Measurements from ENCODE around the gene WDR7.

The WDR7 gene

GRCh38 chr18:56899660-56900059, 248.5 kb downstream of the WDR7 start:
- DNase-seq, result no peak

DNA sequence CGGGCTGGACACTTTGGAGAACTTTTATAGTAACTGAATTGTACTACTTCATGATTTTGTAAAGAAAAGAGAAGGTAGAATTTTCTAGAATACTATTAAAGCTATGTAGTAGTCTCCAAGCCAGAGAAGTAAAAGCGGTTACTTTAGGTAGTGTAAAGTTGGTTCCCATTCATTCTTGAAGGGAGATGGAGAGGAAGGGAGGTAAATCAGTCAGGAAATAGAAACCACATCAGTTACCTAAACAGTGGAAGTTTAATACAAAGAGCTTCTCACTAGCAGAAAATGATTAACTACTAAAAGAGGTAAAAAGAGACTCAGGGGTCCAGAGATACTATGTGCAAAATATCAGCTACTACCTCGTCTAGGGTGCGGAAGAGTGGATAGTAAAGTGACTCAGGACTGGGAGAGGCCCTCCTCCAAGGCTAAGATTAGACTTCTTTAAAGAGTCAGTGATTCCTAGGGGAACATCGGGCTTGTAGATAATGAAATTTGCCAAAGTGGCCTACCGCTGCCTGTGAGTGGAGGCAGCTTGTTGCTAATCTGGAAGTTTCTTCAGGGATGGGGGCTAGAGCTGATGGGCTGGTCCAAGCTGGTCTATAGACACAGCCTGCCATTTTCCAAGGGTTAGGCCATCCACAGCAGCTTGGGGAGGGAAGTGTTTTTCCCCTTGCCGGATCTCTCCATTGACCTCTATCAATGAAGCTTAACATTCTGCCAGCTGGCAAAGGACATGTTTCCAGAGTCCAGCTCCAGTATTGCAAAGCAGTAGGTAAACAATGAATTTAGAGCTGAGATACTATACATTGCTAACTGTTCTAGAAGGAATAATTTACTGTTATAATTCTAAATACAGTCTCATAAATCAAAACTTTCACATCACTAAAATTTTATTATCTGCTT, 249.3 kb downstream of the WDR7 start:
- DNase-seq, result no peak

DNA sequence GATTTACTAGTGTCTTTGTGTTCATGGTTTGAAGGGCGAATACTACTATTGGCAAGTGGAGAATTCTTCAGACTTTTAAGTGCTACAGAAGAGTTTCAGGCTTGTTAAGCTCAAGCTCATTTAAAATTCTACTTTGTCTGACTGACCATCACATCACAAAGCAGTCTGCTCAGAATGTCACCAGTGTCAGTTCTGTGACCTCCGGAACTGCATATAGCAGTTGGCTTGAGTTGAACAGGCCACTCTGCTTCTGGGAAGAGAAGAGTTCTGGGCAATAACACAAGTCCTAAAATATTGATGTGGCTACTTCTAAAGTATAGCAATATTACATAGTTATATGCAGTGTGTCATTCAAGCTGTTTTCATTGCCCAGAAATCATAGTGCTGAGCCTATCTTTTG, 250.8 kb downstream of the WDR7 start:
- no peak for DNase-seq

- no peak for DNase-seq
Measured at GRCh38 chr18:56902653-56903052, 251.5 kb downstream of the WDR7 start.

DNA sequence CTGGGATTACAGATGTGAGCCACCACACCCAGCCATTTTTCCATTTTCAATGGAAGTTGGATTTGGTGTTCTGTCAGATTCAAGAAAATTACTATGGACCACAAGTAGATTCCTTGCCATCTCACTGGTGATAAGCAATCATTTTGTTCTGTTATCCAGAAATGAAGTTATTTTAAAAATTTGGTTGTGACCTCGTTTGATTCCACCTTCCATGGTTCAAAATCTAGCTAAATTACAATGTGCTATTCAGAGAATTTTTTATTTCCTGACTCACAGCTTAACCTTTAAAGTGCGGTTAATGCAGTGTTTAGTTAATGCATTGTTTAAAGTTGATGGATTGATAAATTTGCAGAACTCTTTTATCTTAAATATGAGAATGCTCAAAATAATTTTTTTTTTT, 252.5 kb downstream of the WDR7 start:
- no peak for DNase-seq

- DNase-seq, result no peak
Measured at GRCh38 chr18:56907771-56908170, 256.6 kb downstream of the WDR7 start.

- no peak for DNase-seq
Measured at GRCh38 chr18:56910237-56910636, 259.1 kb downstream of the WDR7 start.

DNA sequence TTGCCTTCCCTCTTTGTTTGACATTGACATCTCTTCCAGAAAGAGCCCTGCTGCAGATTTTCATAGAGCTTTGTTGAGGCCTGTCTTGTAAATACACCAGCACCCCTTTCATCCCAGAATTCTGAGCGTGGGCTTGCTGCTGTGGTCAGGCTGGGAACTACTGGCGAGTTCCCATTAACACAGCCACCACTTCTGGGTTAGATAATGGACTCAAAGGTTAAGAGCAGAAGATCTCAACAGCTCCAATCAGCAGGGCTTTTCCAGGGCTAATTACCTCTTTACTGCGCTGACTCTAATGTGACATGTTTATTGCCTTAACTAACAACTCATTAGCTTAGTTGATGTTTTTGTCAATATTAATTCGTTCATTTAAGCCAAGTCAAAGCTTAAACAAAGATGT, 259.8 kb downstream of the WDR7 start:
- no peak for DNase-seq

DNA sequence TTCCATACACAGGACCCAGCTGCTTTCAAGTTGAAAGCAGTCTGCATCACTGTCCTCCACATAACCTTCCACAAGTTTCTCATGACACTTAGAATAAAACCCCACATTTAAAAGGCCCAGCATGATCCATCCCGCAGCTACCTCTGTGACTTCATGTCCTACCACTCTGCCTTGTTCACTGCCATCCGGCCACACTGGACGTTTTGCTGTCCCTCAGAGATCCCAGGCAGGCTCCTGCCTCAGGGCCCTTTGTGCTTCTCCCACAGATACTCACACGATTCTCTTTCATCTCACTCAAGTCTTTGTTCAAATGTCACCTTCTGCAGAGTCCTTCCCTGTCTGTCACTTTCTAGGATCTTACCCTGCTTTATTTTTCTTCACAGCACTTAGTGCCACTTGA, 262.8 kb downstream of the WDR7 start:
- DNase-seq, result no peak

GRCh38 chr18:56919190-56919589, 268.0 kb downstream of the WDR7 start:
- DNase-seq, result no peak

- DNase-seq, result no peak
Measured at GRCh38 chr18:56921896-56922480, 270.8 kb downstream of the WDR7 start.

DNA sequence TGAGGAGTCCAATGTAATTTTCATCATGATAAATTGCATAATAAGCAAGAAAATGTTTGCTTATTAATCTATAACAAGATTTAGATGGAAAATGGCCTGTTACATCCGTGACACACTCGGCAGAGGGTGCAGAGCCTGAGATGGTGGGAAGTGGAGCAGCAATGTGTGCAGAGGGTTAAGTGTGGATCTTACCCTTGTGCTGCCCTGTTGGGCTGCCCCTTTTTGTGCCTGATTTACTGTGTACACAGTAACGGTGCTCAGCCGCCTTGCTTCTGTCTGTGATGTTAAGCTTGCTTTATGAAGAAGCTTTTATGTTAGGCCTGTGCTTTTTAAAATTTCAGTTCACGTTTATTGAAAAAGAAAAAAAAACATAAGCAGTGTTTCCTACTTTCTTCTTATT, 275.6 kb downstream of the WDR7 start:
- no peak for DNase-seq

GRCh38 chr18:56927786-56928185, 276.6 kb downstream of the WDR7 start:
- DNase-seq, result no peak

DNA sequence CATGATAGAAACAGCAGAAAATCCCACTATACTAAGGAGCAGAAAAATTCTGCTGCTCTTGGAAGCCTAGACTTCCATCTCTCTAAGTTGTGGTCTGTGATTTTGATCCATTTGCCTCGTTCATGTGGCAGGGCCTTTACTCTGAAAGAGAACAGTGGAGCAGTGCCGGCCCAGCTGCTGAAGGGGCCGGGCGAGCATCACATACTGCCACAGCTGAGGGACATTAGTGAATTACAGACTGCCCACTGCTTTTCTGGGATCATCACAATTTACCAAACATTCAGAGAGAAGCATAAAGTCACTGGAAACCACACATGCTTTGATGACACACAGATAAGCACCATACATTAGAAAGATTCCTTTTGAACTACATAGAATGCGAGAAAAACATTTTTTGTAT, 278.7 kb downstream of the WDR7 start:
- no peak for DNase-seq

DNA sequence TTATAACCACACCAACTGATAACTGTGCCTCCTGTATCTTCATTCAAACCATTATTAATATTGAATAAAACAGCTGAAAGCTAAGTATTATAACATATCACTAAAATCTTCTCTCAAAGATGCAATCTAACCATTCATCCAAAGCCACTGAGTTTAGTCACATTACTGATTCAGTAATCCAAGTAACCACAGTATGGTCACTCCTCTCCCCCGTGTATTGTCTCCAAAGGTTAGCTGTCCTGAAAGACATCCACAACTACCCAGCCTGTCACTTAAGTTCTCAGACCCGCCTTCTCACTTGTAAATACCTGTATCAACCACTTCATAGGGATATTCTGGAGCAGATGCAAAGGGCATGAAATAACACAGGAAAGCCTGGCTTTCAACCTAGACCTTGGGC, 282.3 kb downstream of the WDR7 start:
- no peak for DNase-seq

- DNase-seq, result no peak
Measured at GRCh38 chr18:56934131-56934530, 283.0 kb downstream of the WDR7 start.

GRCh38 chr18:56934906-56935305, 283.7 kb downstream of the WDR7 start:
- no peak for DNase-seq

- DNase-seq, result no peak
Measured at GRCh38 chr18:56935434-56936040, 284.4 kb downstream of the WDR7 start.

DNA sequence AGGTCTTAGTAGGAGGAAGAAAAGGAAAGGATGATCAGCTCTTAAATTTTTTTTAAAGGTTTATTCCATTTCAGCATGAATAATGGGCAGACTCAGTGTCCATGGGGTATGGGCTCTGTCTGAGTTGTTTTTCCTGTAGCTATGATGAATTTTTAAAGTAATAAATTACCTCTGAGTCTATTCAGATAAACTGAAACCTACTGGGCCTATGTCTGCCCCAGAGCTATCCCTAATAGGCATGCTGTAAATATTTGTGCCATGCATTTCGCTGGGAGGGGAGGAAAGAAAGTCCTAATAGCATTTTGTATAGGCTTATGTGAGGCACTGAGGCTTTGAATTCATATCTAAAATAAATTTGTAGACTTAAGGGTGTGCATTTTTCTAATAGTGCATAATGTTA, 285.3 kb downstream of the WDR7 start:
- no peak for DNase-seq

DNA sequence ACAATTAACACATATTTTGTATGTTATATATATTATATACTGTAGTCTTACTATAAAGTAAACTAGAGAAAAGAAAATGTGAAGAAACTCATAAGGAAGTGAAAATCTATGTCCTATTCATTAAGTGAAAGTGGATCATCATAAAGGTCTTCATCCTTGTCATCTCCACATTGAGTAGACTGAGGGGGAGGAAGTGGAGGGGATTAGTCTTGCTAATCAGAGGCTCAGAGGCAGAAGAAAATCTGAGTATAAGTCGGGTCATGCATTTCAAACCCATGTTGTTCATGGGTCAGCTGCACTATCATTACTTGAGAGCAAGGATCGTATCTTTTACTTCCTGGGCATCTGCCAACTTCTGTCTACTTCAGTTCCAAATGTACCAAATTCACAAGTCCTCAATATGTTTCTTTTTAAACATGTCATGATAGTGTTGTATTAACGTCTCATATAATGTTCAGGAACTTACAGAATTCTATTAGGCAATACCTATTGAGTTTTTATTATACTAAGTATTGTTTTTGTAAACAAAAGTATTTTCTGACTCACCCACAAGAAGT, 286.8 kb downstream of the WDR7 start:
- no peak for DNase-seq

DNA sequence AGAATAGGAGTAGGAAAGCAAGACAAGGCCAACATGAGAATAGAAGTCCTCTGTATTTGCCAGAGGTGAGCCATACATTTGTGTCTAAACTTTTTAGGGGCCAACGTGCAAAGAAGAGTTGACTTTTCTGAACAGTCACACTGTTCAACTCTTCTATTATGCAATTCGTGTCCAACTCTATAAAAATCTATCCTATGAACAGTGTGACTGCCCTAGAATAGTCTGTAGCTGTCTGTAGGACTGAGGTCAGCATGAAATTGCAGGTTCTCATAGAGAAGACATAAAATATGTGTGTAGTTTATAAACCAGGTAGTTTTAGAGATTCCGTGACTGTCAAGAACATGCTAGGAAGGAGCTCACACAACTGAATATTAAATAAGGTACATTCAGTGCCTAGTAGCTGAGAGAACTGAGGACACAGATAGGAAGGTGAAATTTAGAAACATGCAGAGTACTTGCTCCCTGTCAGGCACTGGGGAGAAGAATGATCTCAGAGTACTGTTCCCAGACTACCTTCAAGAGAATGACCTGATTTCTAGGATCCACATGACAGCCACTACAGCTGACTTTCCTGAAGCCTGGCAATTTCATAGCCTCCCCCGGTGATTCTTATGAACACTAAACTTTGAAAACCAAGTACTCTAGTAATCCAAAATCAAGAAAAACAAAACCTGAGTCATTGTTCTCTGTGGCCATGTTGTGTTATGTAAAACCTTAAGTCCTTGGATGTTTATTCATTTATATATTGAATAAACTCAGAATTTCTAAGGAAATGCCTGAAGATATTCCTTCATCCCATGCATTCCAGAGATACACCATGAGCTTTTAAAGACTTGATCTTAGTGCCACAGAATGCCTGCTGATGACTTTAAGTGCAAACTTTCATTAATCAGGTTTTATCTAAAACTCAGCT, 294.3 kb downstream of the WDR7 start:
- DNase-seq, result no peak

DNA sequence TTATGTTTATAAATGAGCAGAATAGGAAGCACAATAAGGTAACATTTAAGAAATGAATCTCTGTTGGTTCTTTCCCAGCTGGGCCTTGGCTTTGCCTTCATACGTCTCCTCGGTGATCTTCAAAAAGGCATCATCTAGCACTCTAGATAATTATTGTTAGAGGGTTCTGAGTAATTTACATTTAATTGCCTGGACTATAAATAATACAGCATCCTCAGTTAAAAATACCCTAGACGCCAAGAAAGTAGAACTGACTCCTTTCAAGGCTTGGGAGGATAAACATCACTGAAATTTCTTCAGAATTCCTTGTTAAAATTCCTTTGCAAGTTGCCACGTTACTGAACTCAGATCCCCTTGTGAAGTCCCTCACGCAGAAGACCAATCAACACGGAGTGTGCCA, 296.1 kb downstream of the WDR7 start:
- DNase-seq, result no peak

DNA sequence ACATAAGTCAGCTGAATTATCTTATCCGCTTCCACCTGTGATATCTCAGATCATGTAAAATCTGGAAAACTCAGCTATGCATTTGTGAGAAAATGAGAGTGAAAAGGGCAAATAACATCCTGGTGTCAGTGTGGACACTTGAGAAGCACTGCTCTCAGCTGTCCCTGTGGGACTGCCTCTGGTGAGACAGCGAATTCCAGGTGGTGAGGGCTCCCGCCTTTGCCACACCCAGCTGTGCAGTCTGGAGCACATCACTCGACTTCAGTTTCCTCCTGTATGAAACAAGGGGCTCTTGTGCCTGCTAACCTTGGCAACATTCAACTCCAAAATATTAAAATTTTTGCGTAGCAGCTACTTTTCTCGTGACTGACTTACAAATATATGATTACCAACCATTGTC, 300.9 kb downstream of the WDR7 start:
- no peak for DNase-seq

Measured in femur (tissue), 1 donor.